Psoas muscle (tissue), 8 donors: ENCODE data around the gene C6orf163. TPM values are rescaled to one million over a fixed set of nuclear protein-coding genes. Genes with fewer than 3 reads are reported as not detected.

Experiments
- ATAC-seq, 4 donors: fragments of 200-7000 bp; cut with Tn5 transposase; one replicate each; pipeline ENCODE4 v1.9.1; 2020; ENCODE audit warnings: moderate library complexity in 3 of 4, mild to moderate bottlenecking in 2 of 4
- DNase-seq, 2 donors: peaks; one replicate each; pipeline ENCODE4 v3.0.0-alpha.2; 2020
- H3K27ac ChIP-seq: fragments of 200-600 bp; one replicate; pipeline ENCODE4 v1.8.0; 2022
- H3K27me3 ChIP-seq, 3 donors: fragments of 200-600 bp in 1 of 3; one replicate each; pipeline versions ENCODE4 v1.6.1 to v1.8.0; 2013 to 2022; ENCODE audit warnings: low read length in 2 of 3, mild to moderate bottlenecking in 2 of 3, moderate library complexity in 1 of 3; ENCODE audit not compliant: insufficient read depth in 3 of 3
- H3K36me3 ChIP-seq, 2 donors: fragments of 200-600 bp in 1 of 2; one replicate each; pipeline versions ENCODE4 v1.6.1 to v1.8.0; 2013 to 2022; ENCODE audit warnings: low read depth in 1 of 2, mild to moderate bottlenecking in 1 of 2, moderate library complexity in 1 of 2; ENCODE audit not compliant: insufficient read depth in 1 of 2
- H3K4me1 ChIP-seq: fragments of 200-600 bp; one replicate; pipeline ENCODE4 v1.8.0; 2022
- H3K4me3 ChIP-seq: fragments of 200-600 bp; one replicate; pipeline ENCODE4 v1.8.0; 2022; ENCODE audit warnings: mild to moderate bottlenecking
- H3K9me3 ChIP-seq: fragments of 200-600 bp; one replicate; pipeline ENCODE4 v1.8.0; 2022
- WGBS, 3 donors: extraction: QIAGEN DNeasy Blood & Tissue Kit; methylation state at CpG; one replicate each; pipeline versions ENCODE4 v1.1.6 to v1.1.7; 2013; 5-methylcytosine and 5-hydroxymethylcytosine counted together
- intact Hi-C, 2 donors: fragments of 100-400 bp; cut with DNase I; formaldehyde crosslinking; loops; one replicate each; pipeline versions ENCODE4 v1.11.0 to v1.14.2; 2022
- polyA plus RNA-seq, 3 donors: library from polyadenylated mRNA; stranded (reverse); fragments of 200-250 nt; gene quantifications; one replicate each; pipeline ENCODE4 v1.2.3, GENCODE V29; 2013
- total RNA-seq, 4 donors: library from RNA; stranded (reverse); fragmentation: NEBNext Ultra II Directional in 2 of 4; extraction: Animal tissue kit (Norgen Biotek cat#: 25700) in 2 of 4; gene quantifications; one replicate each; pipeline versions ENCODE4 v1.2.1 to v1.2.4, GENCODE V29; 2021 to 2023
- TF ChIP-seq, protein P1 (sequence below): fragments of 200-600 bp; IDR thresholded peaks from one replicate; pipeline ENCODE4 v1.8.0; 2022; ENCODE audit warnings: antibody characterized with exemption
- donor health status: healthy with polysubstance abuse.
- donor health status: DM: no; HTN: no; CAD: no; lungs with moderate emphysema.
- donor health status: Bipolar disorder and iron deficiency.
- donor health status: healthy.
- donor health status: DM: yes; HTN: yes; CAD: no.
- donor health status: DM: no; HTN: no; CAD: no.
- donor health status: DM: no; HTN: no; CAD: no.
- donor health status: DM: yes; HTN: yes; CAD: no.

C6orf163 gene
- total and polyA plus RNA-seq, 7 donors = 0.22 to 1.4 (median 0.41) TPM

- no peak overlapping the region for H3K4me3 ChIP-seq
- no peaks in the 10 kb centered on the region for H3K27me3 ChIP-seq
- DNase-seq (no peak), ATAC-seq (no peak)
- no peaks in the 10 kb centered on the region for H3K4me1 ChIP-seq
- no peaks in the 10 kb centered on the region for H3K36me3 ChIP-seq
- TF ChIP-seq, protein P1, sequence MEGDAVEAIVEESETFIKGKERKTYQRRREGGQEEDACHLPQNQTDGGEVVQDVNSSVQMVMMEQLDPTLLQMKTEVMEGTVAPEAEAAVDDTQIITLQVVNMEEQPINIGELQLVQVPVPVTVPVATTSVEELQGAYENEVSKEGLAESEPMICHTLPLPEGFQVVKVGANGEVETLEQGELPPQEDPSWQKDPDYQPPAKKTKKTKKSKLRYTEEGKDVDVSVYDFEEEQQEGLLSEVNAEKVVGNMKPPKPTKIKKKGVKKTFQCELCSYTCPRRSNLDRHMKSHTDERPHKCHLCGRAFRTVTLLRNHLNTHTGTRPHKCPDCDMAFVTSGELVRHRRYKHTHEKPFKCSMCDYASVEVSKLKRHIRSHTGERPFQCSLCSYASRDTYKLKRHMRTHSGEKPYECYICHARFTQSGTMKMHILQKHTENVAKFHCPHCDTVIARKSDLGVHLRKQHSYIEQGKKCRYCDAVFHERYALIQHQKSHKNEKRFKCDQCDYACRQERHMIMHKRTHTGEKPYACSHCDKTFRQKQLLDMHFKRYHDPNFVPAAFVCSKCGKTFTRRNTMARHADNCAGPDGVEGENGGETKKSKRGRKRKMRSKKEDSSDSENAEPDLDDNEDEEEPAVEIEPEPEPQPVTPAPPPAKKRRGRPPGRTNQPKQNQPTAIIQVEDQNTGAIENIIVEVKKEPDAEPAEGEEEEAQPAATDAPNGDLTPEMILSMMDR = no peak
- 82 to 87% (median 85%) methylated on average over 5 of the region's 5 CpGs for WGBS, 3 donors
- H3K27ac ChIP-seq = no peak overlapping the region
- H3K9me3 ChIP-seq = no peaks in the 10 kb centered on the region
- intact Hi-C loops = no loop called here
Measured at GRCh38 chr6:87364602-87365252, 20.1 kb downstream of the C6orf163 start.

GRCh38 chr6:87366072-87366827, 21.6 kb downstream of the C6orf163 start:
- 85 to 94% (median 89%) methylated on average over 4 of the region's 4 CpGs for WGBS, 3 donors
- DNase-seq (no peak), ATAC-seq (no peak)
- intact Hi-C loops = no loop called here
- TF ChIP-seq, protein P1 = no peak
- no peaks in the 10 kb centered on the region for H3K9me3 ChIP-seq
- no peak overlapping the region for H3K4me3 ChIP-seq
- H3K27me3 ChIP-seq = no peaks in the 10 kb centered on the region
- no peaks in the 10 kb centered on the region for H3K4me1 ChIP-seq
- no peaks in the 10 kb centered on the region for H3K36me3 ChIP-seq
- H3K27ac ChIP-seq = no peak overlapping the region

GRCh38 chr6:87366899-87367298, 22.3 kb downstream of the C6orf163 start:
- 73 to 81% (median 81%) methylated on average over 3 of the region's 3 CpGs for WGBS, 3 donors
- Histone ChIP-seq H3K36me3 (no peaks in the 10 kb centered on the region), H3K27ac (no peak overlapping the region), H3K27me3 (no peaks in the 10 kb centered on the region), H3K9me3 (no peaks in the 10 kb centered on the region), H3K4me3 (no peak overlapping the region), H3K4me1 (no peaks in the 10 kb centered on the region)
- DNase-seq (no peak), ATAC-seq (no peak)
- TF ChIP-seq, protein P1 = no peak
- intact Hi-C loops = no loop called here

DNA sequence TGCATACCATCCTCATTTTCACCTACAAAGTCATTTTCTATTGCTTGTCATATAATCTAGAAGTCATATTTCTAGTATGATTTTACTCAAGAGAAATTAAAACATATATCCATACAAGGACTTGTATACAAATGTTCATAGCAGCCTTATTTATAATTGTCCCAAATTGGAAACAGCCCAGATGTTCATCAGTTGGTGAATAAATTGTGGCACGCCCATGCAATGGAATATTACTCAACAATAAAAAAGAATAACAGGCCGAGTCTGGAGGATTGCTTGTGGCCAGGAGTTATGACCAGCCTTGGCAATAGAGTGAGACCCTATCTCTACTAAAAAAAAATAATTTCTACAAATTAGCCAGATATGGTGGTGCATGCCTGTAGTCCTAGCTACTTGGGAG, 28.8 kb downstream of the C6orf163 start:
- ATAC-seq (no peak), DNase-seq (no peak)
- H3K4me3 ChIP-seq = no peak overlapping the region
- no peaks in the 10 kb centered on the region for H3K9me3 ChIP-seq
- H3K27ac ChIP-seq = no peak overlapping the region
- intact Hi-C loops = no loop called here
- no peaks in the 10 kb centered on the region for H3K27me3 ChIP-seq
- 98 to 100% (median 98%) methylated on average over 2 of the region's 2 CpGs for WGBS, 3 donors
- peaks cover 3 to 4% of the 10 kb centered on the region in 2 donors for H3K36me3 ChIP-seq
- TF ChIP-seq, protein P1 = no peak
- no peaks in the 10 kb centered on the region for H3K4me1 ChIP-seq
